Skeletal muscle tissue (tissue), 4 donors: ENCODE data around the gene VSIG8. TPM values are rescaled to one million over a fixed set of nuclear protein-coding genes. Genes with fewer than 3 reads are reported as not detected.
A peak's percentile ranks its signal among the peaks of the same experiment; 100 is the strongest.
"Not testable (repeated sequence)": the region's sequence is repeated elsewhere in the genome, so short reads cannot be mapped to it uniquely, and the experiment has no call there.

ENCODE experiments used
- H3K27ac ChIP-seq: one replicate; pipeline ENCODE4 v1.7.0; 2013; ENCODE audit warnings: mild to moderate bottlenecking, low read depth, low read length, inconsistent platforms
- H3K27me3 ChIP-seq, 3 donors: one replicate each; pipeline ENCODE4 v1.7.0; 2013; ENCODE audit warnings: low read length in 3 of 3; ENCODE audit not compliant: control insufficient read depth in 3 of 3, insufficient read depth in 3 of 3
- H3K36me3 ChIP-seq, 3 donors: one replicate each; pipeline ENCODE4 v1.7.0; 2013; ENCODE audit warnings: low read length in 3 of 3; ENCODE audit not compliant: control insufficient read depth in 3 of 3, insufficient read depth in 3 of 3
- H3K4me1 ChIP-seq, 3 donors: one replicate each; pipeline ENCODE4 v1.7.0; 2013; ENCODE audit warnings: low read length in 3 of 3, mild to moderate bottlenecking in 3 of 3; ENCODE audit not compliant: control insufficient read depth in 3 of 3, insufficient read depth in 3 of 3
- H3K4me3 ChIP-seq, 3 donors: one replicate each; pipeline ENCODE4 v1.7.0; 2013; ENCODE audit warnings: low read length in 3 of 3
- H3K9ac ChIP-seq, 3 donors: one replicate each; pipeline ENCODE4 v1.7.0; 2013; ENCODE audit warnings: low read length in 3 of 3, mild to moderate bottlenecking in 3 of 3, moderate library complexity in 2 of 3, low read depth in 1 of 3
- H3K9me3 ChIP-seq, 3 donors: one replicate each; pipeline ENCODE4 v1.7.0; 2013; ENCODE audit warnings: low read length in 3 of 3; ENCODE audit not compliant: control insufficient read depth in 3 of 3
- total RNA-seq: library from RNA; depleted of rRNA; stranded (reverse); fragments of >200 nt; gene quantifications from one replicate; pipeline ENCODE4 v1.2.3, GENCODE V29; 2014
- donor health status: Osteomylitis.

VSIG8 gene
- not detected for total RNA-seq

DNA sequence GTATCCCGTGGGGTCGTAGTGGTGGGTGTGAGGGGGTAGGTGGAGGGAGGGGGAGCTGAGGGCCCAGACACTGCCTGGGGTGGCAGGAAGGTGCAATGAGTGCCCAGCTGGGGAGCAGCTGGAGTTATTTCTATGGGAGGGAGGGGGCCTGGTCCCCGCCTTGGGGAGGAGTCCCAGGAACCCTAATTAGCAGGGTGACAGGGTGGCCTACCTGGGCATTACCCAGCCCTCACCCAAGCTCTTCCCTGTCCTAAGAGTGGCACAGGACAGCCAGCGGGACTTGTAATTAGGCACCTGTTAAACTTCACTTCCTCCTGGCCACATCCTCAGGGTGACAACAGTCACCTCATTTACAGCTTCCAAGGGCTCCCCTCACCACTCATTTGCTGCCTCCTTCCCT, at the start of gene VSIG8:
VSIG8 (minus strand) TSS at position 101 of the 400 bp plus-strand sequence. CDS start 136 bp downstream, outside the sequence.
- Histone ChIP-seq H3K27ac (no peak within 1 kb of the TSS), H3K9ac (no peak within 1 kb of the TSS), H3K36me3 (no peaks in the 10 kb centered on the region), H3K4me1 (peaks cover 2 to 5% (median 4%) of the 10 kb centered on the region in 3 donors), H3K4me3 (no peak within 1 kb of the TSS), H3K27me3 (peaks cover 0 to 7% (median 0%) of the 10 kb centered on the region in 3 donors), H3K9me3 (no peaks in the 10 kb centered on the region)

DNA sequence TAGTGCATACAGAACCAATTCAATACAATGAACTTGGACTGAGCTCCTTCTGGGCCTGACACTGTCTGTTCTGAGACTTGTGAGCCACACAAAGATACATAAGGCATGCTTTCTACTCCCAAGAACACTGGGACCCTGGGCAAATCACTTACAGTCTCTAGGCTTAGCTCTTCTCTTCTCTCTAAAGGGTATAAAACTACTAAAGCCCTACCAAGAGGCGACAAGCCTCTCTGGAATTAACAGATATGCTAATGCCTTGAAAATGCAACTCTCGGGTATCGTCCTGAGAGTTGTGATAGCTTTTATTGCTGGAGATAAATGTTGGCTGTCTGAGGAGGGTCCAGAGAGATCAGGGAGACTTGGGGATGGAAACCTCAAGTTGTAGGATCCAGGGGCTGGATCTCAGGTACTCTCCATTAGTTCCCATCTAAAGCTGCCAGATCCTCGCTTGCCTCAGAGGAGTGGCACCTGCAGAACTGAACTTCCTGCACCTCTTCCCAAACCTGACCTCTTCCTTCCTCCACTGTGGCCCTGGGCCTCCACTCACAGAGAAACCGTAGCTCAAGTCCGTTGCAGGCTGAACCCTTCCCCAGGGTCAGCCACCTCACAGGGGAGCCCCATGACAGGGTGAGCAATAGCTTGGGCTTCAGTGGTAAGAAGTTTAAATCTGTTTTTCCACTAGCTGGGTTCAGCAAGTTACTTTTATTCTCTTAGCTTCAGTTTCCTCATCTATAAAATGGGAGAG, 49.0 kb upstream of the VSIG8 start:
- Histone ChIP-seq H3K36me3 (peaks cover 0 to 3% (median 0%) of the 10 kb centered on the region in 3 donors), H3K4me3 (no peak overlapping the region), H3K9ac (no peak overlapping the region), H3K9me3 (no peaks in the 10 kb centered on the region), H3K4me1 (peaks cover 19 to 33% (median 23%) of the 10 kb centered on the region in 3 donors), H3K27me3 (no peaks in the 10 kb centered on the region), H3K27ac (peak overlapping the region; percentile 48)

GRCh38 chr1:159908031-159908940, 45.8 kb upstream of the VSIG8 start:
- H3K4me3 ChIP-seq, result no peak overlapping the region
- no peak overlapping the region for H3K27ac ChIP-seq
- no peak overlapping the region for H3K9ac ChIP-seq
- no peaks in the 10 kb centered on the region for H3K27me3 ChIP-seq
- peaks cover 14 to 22% (median 16%) of the 10 kb centered on the region in 3 donors for H3K4me1 ChIP-seq
- H3K9me3 ChIP-seq, result no peaks in the 10 kb centered on the region
- no peaks in the 10 kb centered on the region for H3K36me3 ChIP-seq

DNA sequence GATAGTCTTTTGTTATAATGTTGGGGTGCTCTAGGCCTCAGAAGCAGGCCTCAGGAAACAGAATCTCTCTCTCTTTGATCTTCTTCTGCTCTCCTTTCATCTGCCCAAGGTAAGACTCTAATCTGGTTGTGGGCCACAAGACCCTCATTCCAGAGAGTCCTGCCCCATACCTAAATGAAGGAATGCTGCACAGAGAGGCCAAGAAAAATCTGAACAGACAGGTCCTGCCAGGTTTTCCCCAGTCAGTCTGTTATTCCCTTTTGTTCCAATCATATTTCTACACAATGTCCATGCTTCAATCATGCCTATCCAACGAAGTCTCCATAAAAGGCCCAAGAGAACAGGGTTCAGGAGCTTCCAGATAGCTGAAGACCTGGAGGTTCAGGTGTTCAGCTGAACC, 44.5 kb upstream of the VSIG8 start:
- Histone ChIP-seq H3K27ac (no peak overlapping the region), H3K4me1 (peaks cover 14 to 17% (median 14%) of the 10 kb centered on the region in 3 donors), H3K27me3 (no peaks in the 10 kb centered on the region), H3K9ac (no peak overlapping the region), H3K9me3 (no peaks in the 10 kb centered on the region), H3K4me3 (no peak overlapping the region), H3K36me3 (no peaks in the 10 kb centered on the region)

GRCh38 chr1:159904036-159904435, 41.6 kb upstream of the VSIG8 start:
- H3K4me1 ChIP-seq, result peaks cover 0 to 11% (median 8%) of the 10 kb centered on the region in 3 donors
- H3K27ac ChIP-seq, H3K27me3 ChIP-seq, H3K36me3 ChIP-seq, H3K4me3 ChIP-seq, H3K9me3 ChIP-seq, H3K9ac ChIP-seq: not testable (repeated sequence)

- no peaks in the 10 kb centered on the region for H3K36me3 ChIP-seq
- H3K4me3 ChIP-seq, result no peak overlapping the region
- H3K9ac ChIP-seq, result no peak overlapping the region
- H3K9me3 ChIP-seq, result no peaks in the 10 kb centered on the region
- H3K4me1 ChIP-seq, result peaks cover 0 to 11% (median 8%) of the 10 kb centered on the region in 3 donors
- H3K27ac ChIP-seq, result no peak overlapping the region
- peaks cover 0 to 5% (median 0%) of the 10 kb centered on the region in 3 donors for H3K27me3 ChIP-seq
Observed at GRCh38 chr1:159902541-159902940, 40.1 kb upstream of the VSIG8 start.

- Histone ChIP-seq H3K9ac (no peak overlapping the region), H3K9me3 (no peaks in the 10 kb centered on the region), H3K4me1 (peaks cover 0 to 14% (median 14%) of the 10 kb centered on the region in 3 donors), H3K27me3 (peaks cover 0 to 5% (median 0%) of the 10 kb centered on the region in 3 donors), H3K4me3 (no peak overlapping the region), H3K27ac (no peak overlapping the region), H3K36me3 (no peaks in the 10 kb centered on the region)
Observed at GRCh38 chr1:159900755-159901360, 38.4 kb upstream of the VSIG8 start.

GRCh38 chr1:159900086-159900680, 37.7 kb upstream of the VSIG8 start, which contains the start of gene CFAP45:
Gene CFAP45 (minus strand): TSS chr1:159900165. CDS start chr1:159900098, 67 bp downstream.
- peak within 1 kb of the TSS in 1 of 3 donors; percentile 7 for H3K4me3 ChIP-seq
- H3K9ac ChIP-seq, result no peak within 1 kb of the TSS
- H3K27me3 ChIP-seq, result peaks cover 0 to 5% (median 0%) of the 10 kb centered on the region in 3 donors
- no peaks in the 10 kb centered on the region for H3K9me3 ChIP-seq
- no peak within 1 kb of the TSS for H3K27ac ChIP-seq
- H3K4me1 ChIP-seq, result peaks cover 0 to 14% (median 14%) of the 10 kb centered on the region in 3 donors
- no peaks in the 10 kb centered on the region for H3K36me3 ChIP-seq

GRCh38 chr1:159899634-159900033, 37.2 kb upstream of the VSIG8 start:
- peaks cover 0 to 14% (median 14%) of the 10 kb centered on the region in 3 donors for H3K4me1 ChIP-seq
- not testable (repeated sequence) for H3K9me3 ChIP-seq, H3K36me3 ChIP-seq, H3K27me3 ChIP-seq, H3K9ac ChIP-seq, H3K27ac ChIP-seq, H3K4me3 ChIP-seq
